Left lung (tissue), 8 donors: ENCODE data around the gene OR5V1. TPM values are rescaled to one million over a fixed set of nuclear protein-coding genes. Genes with fewer than 3 reads are reported as not detected.

Experiments
- polyA plus RNA-seq, 6 donors: library from polyadenylated mRNA; unstranded; fragments of 120-200 nt; gene quantifications; one replicate each; pipeline ENCODE4 v1.2.1, GENCODE V29; 2013; ENCODE audit not compliant: insufficient read length in 6 of 6
- total RNA-seq, 2 donors: library from RNA; stranded (reverse); fragmentation: NEBNext Ultra II Directional; extraction: Animal tissue kit (Norgen Biotek cat#: 25700); gene quantifications; one replicate each; pipeline ENCODE4 v1.2.1, GENCODE V29; 2021
- donor health status: DM: no; HTN: yes; CAD: no.
- donor health status: DM: no; HTN: no; CAD: no.

OR5V1 gene
- total and polyA plus RNA-seq, 8 donors = not detected

Other genes starting within 250 kb of the OR5V1 start
- gene OR2J2, start 198.0 kb downstream of the OR5V1 start, total RNA-seq = not detected
- gene OR2J2, start 198.0 kb downstream of the OR5V1 start, polyA plus RNA-seq = under 1 TPM in 1 of 6 donors, not detected in 5; 0.07 TPM
- gene OR14J1, start 67.2 kb downstream of the OR5V1 start, total RNA-seq = not detected
- gene OR14J1, start 67.2 kb downstream of the OR5V1 start, polyA plus RNA-seq = under 1 TPM; 0.03 to 0.15 (median 0.10) TPM
- gene OR12D3, start 6.4 kb upstream of the OR5V1 start, total RNA-seq = not detected
- not detected for gene OR12D3, start 6.4 kb upstream of the OR5V1 start, polyA plus RNA-seq
- not detected for gene OR12D2, start 26.8 kb upstream of the OR5V1 start, total RNA-seq
- gene OR12D2, start 26.8 kb upstream of the OR5V1 start, polyA plus RNA-seq = not detected
- not detected for gene OR12D1, start 46.1 kb upstream of the OR5V1 start, total RNA-seq
- gene OR12D1, start 46.1 kb upstream of the OR5V1 start, polyA plus RNA-seq = not detected
- not detected for gene OR10C1, start 70.4 kb upstream of the OR5V1 start, total RNA-seq
- gene OR10C1, start 70.4 kb upstream of the OR5V1 start, polyA plus RNA-seq = not detected
- not detected for gene OR11A1, start 88.2 kb upstream of the OR5V1 start, total RNA-seq
- under 1 TPM in 1 of 6 donors, not detected in 5; 0.06 TPM for gene OR11A1, start 88.2 kb upstream of the OR5V1 start, polyA plus RNA-seq
- gene OR2H1, start 88.3 kb upstream of the OR5V1 start, total RNA-seq = not detected
- not detected for gene OR2H1, start 88.3 kb upstream of the OR5V1 start, polyA plus RNA-seq
- not detected for gene MAS1L, start 119.1 kb upstream of the OR5V1 start, total RNA-seq
- gene MAS1L, start 119.1 kb upstream of the OR5V1 start, polyA plus RNA-seq = not detected
- 1 to 10 TPM; 2.6 to 2.7 TPM for gene UBD, start 190.9 kb upstream of the OR5V1 start, total RNA-seq
- gene UBD, start 190.9 kb upstream of the OR5V1 start, polyA plus RNA-seq = 1 to 10 TPM in 3 of 6 donors, under 1 TPM in 3; 0.25 to 1.9 (median 0.82) TPM
- gene OR2H2, start 216.3 kb upstream of the OR5V1 start, total RNA-seq = not detected
- under 1 TPM; 0.10 to 0.30 (median 0.14) TPM for gene OR2H2, start 216.3 kb upstream of the OR5V1 start, polyA plus RNA-seq